H1 (cell line): ENCODE measurements around the gene ADCY3. TPM values are rescaled to one million over a fixed set of nuclear protein-coding genes. Genes with fewer than 3 reads are reported as not detected.

ENCODE experiments used
- CTCF ChIA-PET: fragments of 300-600 bp; sonication (Branson Sonifier 250); formaldehyde crosslinking; loops from one replicate; lab custom pipeline; 2021; ENCODE audit not compliant: partially characterized antibody; lab: Charles Lee
- POLR2A ChIA-PET: fragments of 300-600 bp; sonication (Branson Sonifier 250); formaldehyde crosslinking; loops from one replicate; lab custom pipeline; 2021; ENCODE audit warnings: inconsistent platforms; ENCODE audit not compliant: partially characterized antibody; lab: Charles Lee
- DNase-seq, 2 experiments: peaks; one replicate each; pipeline versions ENCODE4 v3.0.0 to v3.0.0-alpha.2; 2010 to 2022; ENCODE audit warnings: low spot score in 2 of 2, low read depth in 1 of 2, mixed read lengths in 1 of 2
- FAIRE-seq: peaks from 2 replicates; lab custom pipeline; 2011; peaks lifted over from hg19 to GRCh38; lab: Jason Lieb, UNC
- H2AFZ ChIP-seq: 2 replicates; pipeline ENCODE4 v1.8.1; 2012; ENCODE audit warnings: low read length, inconsistent platforms
- H2AK5ac ChIP-seq: 2 replicates; pipeline ENCODE4 v1.6.1; 2013; ENCODE audit warnings: low read depth, low read length
- H2BK120ac ChIP-seq: replicated peaks from 2 replicates; pipeline ENCODE3; 2013; ENCODE audit warnings: low read depth, low read length, inconsistent platforms
- H2BK12ac ChIP-seq: 2 replicates; pipeline ENCODE4 v1.6.1; 2013; ENCODE audit warnings: low read depth, low read length
- H2BK15ac ChIP-seq: 2 replicates; pipeline ENCODE4 v1.6.1; 2013; ENCODE audit warnings: low read length
- H2BK20ac ChIP-seq: 2 replicates; pipeline ENCODE4 v1.6.1; 2013; ENCODE audit warnings: low read length
- H2BK5ac ChIP-seq: 2 replicates; pipeline ENCODE4 v1.6.1; 2013; ENCODE audit warnings: low read depth, low read length
- H3K14ac ChIP-seq: 2 replicates; pipeline ENCODE4 v1.6.1; 2013; ENCODE audit warnings: inconsistent platforms; ENCODE audit not compliant: insufficient read length
- H3K18ac ChIP-seq: 2 replicates; pipeline ENCODE4 v1.6.1; 2013; ENCODE audit warnings: low read length; ENCODE audit errors: extremely low read depth
- H3K23ac ChIP-seq: 2 replicates; pipeline ENCODE4 v1.6.1; 2013; ENCODE audit warnings: inconsistent platforms; ENCODE audit not compliant: insufficient read length
- H3K23me2 ChIP-seq: 2 replicates; pipeline ENCODE4 v1.6.1; 2013; ENCODE audit warnings: low read depth, low read length
- H3K27ac ChIP-seq: 2 replicates; pipeline ENCODE4 v1.6.1; 2011; ENCODE audit warnings: low read depth, low read length, inconsistent platforms
- H3K27me3 ChIP-seq, 4 experiments: replicated peaks in 1 of 4; 1 replicate in 1 of 4; 2 replicates in 3 of 4; pipeline versions ENCODE4 v1.6.1 to v1.8.1; 2011 to 2013; ENCODE audit warnings: low read length in 3 of 4, mild to moderate bottlenecking in 3 of 4, inconsistent platforms in 2 of 4, mixed read lengths in 2 of 4, moderate library complexity in 1 of 4; ENCODE audit not compliant: control insufficient read depth in 3 of 4, insufficient read depth in 3 of 4; ENCODE audit errors: extremely low read depth in 1 of 4
- H3K36me3 ChIP-seq, 4 experiments: 2 replicates each; pipeline versions ENCODE4 v1.6.1 to v1.8.1; 2011 to 2013; ENCODE audit warnings: mild to moderate bottlenecking in 4 of 4, low read length in 3 of 4, moderate library complexity in 2 of 4, control low read depth in 1 of 4, inconsistent platforms in 1 of 4; ENCODE audit not compliant: insufficient read depth in 4 of 4, control insufficient read depth in 2 of 4
- H3K4ac ChIP-seq: replicated peaks from 2 replicates; pipeline ENCODE3; 2013; ENCODE audit warnings: low read length, low read depth, mixed read lengths, inconsistent platforms; ENCODE audit not compliant: insufficient read length
- H3K4me1 ChIP-seq, 4 experiments: replicated peaks in 1 of 4; 1 replicate in 1 of 4; 2 replicates in 3 of 4; pipeline versions ENCODE4 v1.6.1 to v1.8.1; 2011 to 2013; ENCODE audit warnings: low read length in 3 of 4, inconsistent platforms in 2 of 4, mixed read lengths in 1 of 4; ENCODE audit not compliant: insufficient read depth in 4 of 4, control insufficient read depth in 3 of 4
- H3K4me2 ChIP-seq, 2 experiments: 2 replicates each; pipeline versions ENCODE4 v1.6.1 to v1.8.1; 2011 to 2013; ENCODE audit warnings: low read depth in 2 of 2, low read length in 2 of 2, control low read depth in 1 of 2, inconsistent platforms in 1 of 2, mild to moderate bottlenecking in 1 of 2; ENCODE audit not compliant: insufficient read depth in 1 of 2
- H3K4me3 ChIP-seq, 4 experiments: fragments of 200-600, 300-600 bp in 1 of 4; sonication (generic), shearing (Covaris generic), sonication (Bioruptor Twin) in 1 of 4; 2 replicates each; pipeline versions ENCODE4 v1.5.1 to v1.8.1; 2011 to 2016; ENCODE audit warnings: low read length in 4 of 4, low read depth in 3 of 4, control low read depth in 2 of 4, inconsistent platforms in 2 of 4, mild to moderate bottlenecking in 2 of 4, mixed read lengths in 1 of 4, moderate library complexity in 1 of 4; ENCODE audit not compliant: insufficient read depth in 2 of 4; ENCODE audit errors: extremely low read depth in 1 of 4
- H3K56ac ChIP-seq: replicated peaks from 2 replicates; pipeline ENCODE3; 2013; ENCODE audit warnings: low read depth, mild to moderate bottlenecking, mixed read lengths, low read length, inconsistent platforms; ENCODE audit not compliant: insufficient read length
- H3K79me1 ChIP-seq: 2 replicates; pipeline ENCODE4 v1.6.1; 2013; ENCODE audit warnings: low read depth, low read length, control low read depth
- H3K79me2 ChIP-seq, 2 experiments: 2 replicates each; pipeline versions ENCODE4 v1.6.1 to v1.8.1; 2012 to 2013; ENCODE audit warnings: low read length in 2 of 2, mild to moderate bottlenecking in 2 of 2, inconsistent platforms in 1 of 2; ENCODE audit not compliant: insufficient read depth in 2 of 2, control insufficient read depth in 1 of 2
- H3K9ac ChIP-seq, 4 experiments: replicated peaks in 1 of 4; 1 replicate in 1 of 4; 2 replicates in 3 of 4; pipeline versions ENCODE4 v1.6.1 to v1.8.1; 2011 to 2013; ENCODE audit warnings: low read depth in 3 of 4, low read length in 3 of 4, control low read depth in 2 of 4, mild to moderate bottlenecking in 2 of 4, moderate library complexity in 2 of 4, inconsistent platforms in 1 of 4; ENCODE audit errors: extremely low read depth in 1 of 4
- H3K9me3 ChIP-seq, 2 experiments: 2 replicates each; pipeline versions ENCODE4 v1.6.1 to v1.8.1; 2012 to 2013; ENCODE audit warnings: mild to moderate bottlenecking in 2 of 2, moderate library complexity in 2 of 2, control low read depth in 1 of 2, inconsistent platforms in 1 of 2, low read depth in 1 of 2, low read length in 1 of 2, mixed read lengths in 1 of 2; ENCODE audit not compliant: insufficient read depth in 2 of 2
- H4K20me1 ChIP-seq, 2 experiments: replicated peaks in 1 of 2; 2 replicates each; pipeline versions ENCODE3 to v1.8.1; 2011 to 2013; ENCODE audit warnings: inconsistent platforms in 2 of 2, low read length in 2 of 2, mild to moderate bottlenecking in 1 of 2; ENCODE audit not compliant: insufficient read depth in 2 of 2, control insufficient read depth in 1 of 2
- H4K5ac ChIP-seq: 2 replicates; pipeline ENCODE4 v1.6.1; 2013; ENCODE audit warnings: low read length, low read depth, mixed read lengths, inconsistent platforms; ENCODE audit not compliant: insufficient read length
- H4K8ac ChIP-seq: 2 replicates; pipeline ENCODE4 v1.8.0; 2013; ENCODE audit warnings: mild to moderate bottlenecking, moderate library complexity, low read length, inconsistent platforms; ENCODE audit not compliant: insufficient read depth; ENCODE audit errors: extremely low read depth
- H4K91ac ChIP-seq: replicated peaks from 2 replicates; pipeline ENCODE3; 2013; ENCODE audit warnings: low read length, mixed read lengths, inconsistent platforms; ENCODE audit not compliant: insufficient read length
- CBX5 ChIP-seq: fragments of 300-800, 300-1000 bp; sonication (generic); IDR thresholded peaks from 2 replicates; pipeline ENCODE4 v1.7.1; 2016; ENCODE audit warnings: antibody characterized with exemption, low read length, low read depth
- CTBP2 ChIP-seq: IDR thresholded peaks from 2 replicates; pipeline ENCODE4 v1.7.0; 2011; ENCODE audit warnings: borderline replicate concordance, mild to moderate bottlenecking, moderate library complexity, mixed read lengths, low read length; ENCODE audit not compliant: insufficient read depth, insufficient read length
- JUN ChIP-seq: IDR thresholded peaks from 2 replicates; pipeline ENCODE4 v1.6.1; 2011; ENCODE audit warnings: low read depth, mild to moderate bottlenecking, improper control_type of control experiment, low read length
- NANOG ChIP-seq: IDR thresholded peaks from 2 replicates; pipeline ENCODE4 v1.6.1; 2011; ENCODE audit warnings: low read length, low read depth, mild to moderate bottlenecking, inconsistent platforms; ENCODE audit not compliant: insufficient read depth, poor library complexity, severe bottlenecking
- ZNF274 ChIP-seq: IDR thresholded peaks from 2 replicates; pipeline ENCODE4 v1.7.0; 2012; ENCODE audit warnings: low read length, borderline replicate concordance; ENCODE audit errors: extremely low read depth
- WGBS, 2 experiments: shearing (Covaris generic) in 1 of 2; methylation state at CpG; one replicate each; pipeline versions ENCODE4 v1.1.6 to v1.1.7; 2013 to 2015; ENCODE audit warnings: low lambda C conversion rate in 2 of 2, mixed read lengths in 2 of 2, inconsistent platforms in 1 of 2, low coverage in 1 of 2, missing lambda C conversion rate in 1 of 2; ENCODE audit not compliant: insufficient replicate concordance in 2 of 2, insufficient coverage in 1 of 2, insufficient read length in 1 of 2; ENCODE audit errors: extremely low coverage in 1 of 2, missing lambda C conversion rate in 1 of 2; 5-methylcytosine and 5-hydroxymethylcytosine counted together
- polyA plus RNA-seq, 7 experiments: library from polyadenylated mRNA; depleted of rRNA in 3 of 7; stranded (reverse) in 5 of 7; unstranded in 2 of 7; fragments of >200 nt in 5 of 7; fragments of 200-250 nt in 2 of 7; gene quantifications; 1 replicate in 5 of 7; 2 replicates in 1 of 7; 4 replicates in 1 of 7; pipeline versions ENCODE4 v1.2.1 to v1.2.3, GENCODE V29; 2011 to 2013; ENCODE audit warnings: missing spikeins in 2 of 7, mixed read lengths in 2 of 7
- total RNA-seq: library from RNA; stranded (reverse); fragmentation: NEBNext Ultra II Directional; extraction: Animal tissue kit (Norgen Biotek cat#: 25700); gene quantifications from 2 replicates; pipeline ENCODE4 v1.2.1, GENCODE V29; 2021

Gene ADCY3
- total and polyA plus RNA-seq, 2 of the 8 experiments (the other 6 are each of a cell fraction or from before 2014, with no cell fraction given), result 45.1 to 52.9 TPM

- POLR2A ChIA-PET, result interaction anchor here (1.2 kb wide), 1 partner anchor 145 kb away, joined by 4 read pairs; the partner anchor contains the start of gene PTRHD1
Observed at GRCh38 chr2:24937236-24937635, 17.2 kb upstream of the ADCY3 start.

More at GRCh38 chr2:24937236-24937635, 17.2 kb upstream of the ADCY3 start:
- FAIRE-seq (no peak), DNase-seq (no peak)
- no peaks in the 10 kb centered on the region for H4K20me1 ChIP-seq
- H3K4ac ChIP-seq, result no peak overlapping the region
- H3K23me2 ChIP-seq, result no peaks in the 10 kb centered on the region
- H3K27ac ChIP-seq, result no peak overlapping the region
- no peak for TF ChIP-seq ZNF274
- no peak for TF ChIP-seq CBX5
- no peak for TF ChIP-seq NANOG
- TF ChIP-seq CTBP2, result no peak
- TF ChIP-seq JUN, result no peak
- H2BK15ac ChIP-seq, result no peak overlapping the region
- CTCF ChIA-PET, result no interaction called here
- no peak overlapping the region for H2BK12ac ChIP-seq
- H3K18ac ChIP-seq, result no peak overlapping the region
- no peak overlapping the region for H3K4me3 ChIP-seq
- H2BK5ac ChIP-seq, result no peak overlapping the region
- H2AK5ac ChIP-seq, result no peak overlapping the region
- H3K36me3 ChIP-seq, result no peaks in the 10 kb centered on the region
- peaks cover 0 to 2% (median 0%) of the 10 kb centered on the region in 4 experiments; a peak in 1 of 7 replicates for H3K4me1 ChIP-seq
- H4K8ac ChIP-seq, result no peak overlapping the region
- H4K5ac ChIP-seq, result no peak overlapping the region
- H3K27me3 ChIP-seq, result no peaks in the 10 kb centered on the region; a peak in 1 of 7 replicates
- H4K91ac ChIP-seq, result no peak overlapping the region
- H2AFZ ChIP-seq, result no peak overlapping the region
- H3K9me3 ChIP-seq, result no peaks in the 10 kb centered on the region
- no peaks in the 10 kb centered on the region for H3K79me1 ChIP-seq
- no peaks in the 10 kb centered on the region for H3K79me2 ChIP-seq
- no peak overlapping the region for H3K56ac ChIP-seq
- H3K14ac ChIP-seq, result no peak overlapping the region
- no peak overlapping the region for H2BK120ac ChIP-seq
- H3K23ac ChIP-seq, result no peak overlapping the region
- no peak overlapping the region for H2BK20ac ChIP-seq
- WGBS, 2 experiments, result 84% methylated on average over 2 of the region's 2 CpGs; no CpG with 5 or more reads in 1 of the 2 experiments
- no peak overlapping the region for H3K4me2 ChIP-seq
- no peak overlapping the region for H3K9ac ChIP-seq
